Measurements from ENCODE around the gene PCDHGA5.
"Not testable (repeated sequence)": the region's sequence is repeated elsewhere in the genome, so short reads cannot be mapped to it uniquely, and the experiment has no call there.

The PCDHGA5 gene

DNA sequence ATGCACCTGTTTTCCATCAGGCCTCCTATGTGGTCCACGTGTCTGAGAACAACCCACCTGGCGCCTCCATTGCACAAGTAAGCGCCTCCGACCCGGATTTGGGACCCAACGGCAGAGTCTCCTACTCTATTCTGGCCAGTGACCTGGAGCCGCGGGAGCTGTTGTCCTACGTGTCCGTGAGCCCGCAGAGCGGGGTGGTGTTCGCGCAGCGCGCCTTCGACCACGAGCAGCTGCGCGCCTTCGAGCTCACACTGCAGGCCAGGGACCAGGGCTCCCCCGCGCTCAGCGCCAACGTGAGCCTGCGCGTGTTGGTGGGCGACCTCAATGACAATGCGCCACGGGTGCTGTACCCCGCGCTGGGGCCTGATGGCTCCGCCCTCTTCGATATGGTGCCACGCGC, 12.4 kb upstream of the PCDHGA5 start:
- DNase-seq (ENCODE audit: low spot score), result no peak

DNA sequence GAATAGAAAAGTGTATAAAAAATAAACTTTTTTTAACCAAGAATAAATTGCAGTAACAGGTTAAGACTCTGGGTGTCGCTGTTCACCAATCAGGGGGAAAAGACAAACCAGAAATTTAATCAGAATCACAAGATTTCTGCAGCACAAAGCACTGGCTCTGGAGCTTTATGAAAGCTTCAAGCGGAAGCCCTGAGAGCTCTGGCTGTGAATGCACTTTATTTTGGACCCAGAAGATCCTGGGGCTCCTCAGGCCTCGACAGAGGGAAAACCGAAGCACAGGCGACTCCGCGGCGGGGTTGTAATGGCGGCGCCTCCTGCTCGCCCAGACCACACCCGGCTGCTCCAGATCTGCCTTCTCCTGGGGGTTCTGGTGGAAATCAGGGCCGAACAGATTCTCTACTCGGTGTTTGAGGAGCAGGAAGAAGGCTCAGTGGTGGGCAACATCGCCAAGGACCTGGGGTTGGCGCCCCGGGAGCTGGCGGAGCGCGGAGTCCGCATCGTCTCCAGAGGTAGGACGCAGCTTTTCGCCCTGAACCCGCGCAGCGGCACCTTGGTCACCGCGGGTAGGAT, 9.0 kb upstream of the PCDHGA5 start, which contains the start of gene PCDHGA4:
TSS of gene PCDHGA4 (plus strand) at position 122 of the 570 bp plus-strand sequence. CDS start at position 209, 87 bp downstream.
- DNase-seq (ENCODE audit: low spot score), result no peak

DNA sequence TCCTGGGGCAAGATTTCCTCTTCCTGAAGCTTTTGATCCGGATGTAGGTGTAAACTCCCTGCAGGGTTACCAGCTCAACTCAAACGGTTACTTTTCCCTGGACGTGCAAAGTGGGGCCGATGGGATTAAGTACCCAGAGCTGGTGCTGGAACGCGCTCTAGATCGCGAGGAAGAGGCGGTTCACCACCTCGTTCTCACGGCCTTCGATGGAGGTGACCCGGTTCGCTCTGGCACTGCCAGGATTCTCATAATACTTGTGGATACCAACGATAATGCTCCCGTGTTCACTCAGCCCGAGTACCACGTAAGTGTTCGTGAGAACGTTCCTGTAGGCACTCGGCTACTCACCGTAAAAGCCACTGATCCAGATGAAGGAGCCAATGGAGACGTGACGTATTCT, 8.3 kb upstream of the PCDHGA5 start:
- no peak for DNase-seq (ENCODE audit: low spot score)

DNA sequence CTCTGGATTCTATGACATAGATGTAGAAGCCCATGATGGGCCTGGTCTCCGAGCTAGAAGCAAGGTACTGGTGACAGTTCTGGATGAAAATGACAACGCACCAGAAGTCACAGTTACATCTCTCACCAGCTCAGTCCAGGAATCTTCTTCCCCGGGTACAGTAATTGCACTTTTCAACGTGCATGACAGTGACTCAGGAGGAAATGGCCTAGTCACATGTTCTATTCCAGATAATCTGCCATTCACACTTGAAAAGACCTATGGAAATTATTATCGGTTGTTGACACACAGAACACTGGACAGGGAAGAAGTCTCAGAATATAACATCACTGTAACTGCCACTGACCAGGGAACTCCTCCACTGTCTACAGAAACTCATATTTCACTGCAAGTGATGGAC, 7.8 kb upstream of the PCDHGA5 start:
- DNase-seq (ENCODE audit: low spot score), result no peak

DNA sequence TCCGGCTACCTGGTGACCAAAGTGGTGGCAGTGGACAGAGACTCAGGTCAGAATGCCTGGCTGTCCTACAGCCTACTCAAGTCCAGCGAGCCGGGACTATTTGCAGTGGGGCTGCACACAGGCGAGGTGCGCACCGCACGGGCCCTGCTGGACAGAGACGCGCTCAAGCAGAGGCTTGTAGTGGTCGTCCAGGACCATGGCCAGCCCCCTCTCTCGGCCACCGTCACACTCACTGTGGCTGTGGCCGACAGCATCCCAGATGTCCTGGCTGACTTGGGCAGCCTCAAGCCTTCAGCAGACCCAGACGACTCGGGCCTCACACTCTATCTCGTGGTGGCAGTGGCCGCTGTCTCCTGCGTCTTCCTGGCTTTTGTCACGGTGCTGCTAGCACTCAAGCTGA, 7.0 kb upstream of the PCDHGA5 start:
- no peak for DNase-seq (ENCODE audit: low spot score)

DNA sequence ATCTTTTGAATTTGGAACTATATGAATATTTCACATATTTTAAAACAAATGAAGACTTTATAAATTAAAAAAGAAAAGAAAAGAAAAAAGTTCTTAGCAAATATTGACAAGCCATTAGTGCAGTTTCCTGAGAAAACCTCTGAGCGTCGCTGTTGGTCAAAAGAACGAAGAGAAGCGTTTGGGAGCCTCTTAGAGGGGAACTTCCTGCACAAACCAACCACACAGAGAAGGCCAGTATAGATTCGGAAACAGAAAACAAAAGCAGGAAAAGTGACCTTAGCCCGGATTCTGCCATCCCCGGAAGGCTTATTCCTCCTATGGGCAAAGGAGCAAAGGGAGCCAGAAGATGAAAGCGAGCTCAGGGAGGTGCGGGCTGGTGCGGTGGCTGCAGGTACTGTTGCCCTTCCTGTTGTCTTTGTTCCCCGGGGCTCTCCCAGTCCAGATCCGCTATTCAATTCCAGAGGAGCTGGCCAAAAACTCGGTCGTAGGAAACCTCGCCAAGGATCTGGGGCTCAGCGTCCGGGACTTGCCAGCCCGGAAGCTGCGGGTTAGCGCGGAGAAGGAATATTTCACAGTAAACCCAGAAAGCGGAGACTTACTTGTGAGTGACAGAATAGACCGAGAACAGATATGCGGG, 4.1 kb upstream of the PCDHGA5 start, which contains the start of gene PCDHGB2:
TSS of gene PCDHGB2 (plus strand) at position 205 of the 637 bp plus-strand sequence. CDS start at position 347, 142 bp downstream.
- no peak for DNase-seq (ENCODE audit: low spot score)

DNA sequence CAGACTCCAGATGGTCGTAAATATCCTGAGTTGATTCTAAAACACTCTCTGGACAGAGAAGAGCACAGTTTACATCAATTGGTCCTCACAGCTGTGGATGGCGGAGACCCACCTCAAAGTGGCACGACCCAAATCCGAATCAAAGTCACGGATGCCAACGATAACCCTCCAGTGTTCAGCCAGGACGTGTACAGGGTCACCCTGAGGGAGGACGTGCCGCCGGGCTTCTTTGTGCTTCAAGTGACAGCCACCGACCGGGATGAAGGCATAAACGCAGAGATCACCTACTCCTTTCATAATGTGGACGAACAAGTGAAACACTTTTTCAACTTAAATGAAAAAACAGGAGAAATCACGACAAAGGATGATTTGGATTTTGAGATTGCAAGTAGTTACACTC, 3.3 kb upstream of the PCDHGA5 start:
- no peak for DNase-seq (ENCODE audit: low spot score)

DNA sequence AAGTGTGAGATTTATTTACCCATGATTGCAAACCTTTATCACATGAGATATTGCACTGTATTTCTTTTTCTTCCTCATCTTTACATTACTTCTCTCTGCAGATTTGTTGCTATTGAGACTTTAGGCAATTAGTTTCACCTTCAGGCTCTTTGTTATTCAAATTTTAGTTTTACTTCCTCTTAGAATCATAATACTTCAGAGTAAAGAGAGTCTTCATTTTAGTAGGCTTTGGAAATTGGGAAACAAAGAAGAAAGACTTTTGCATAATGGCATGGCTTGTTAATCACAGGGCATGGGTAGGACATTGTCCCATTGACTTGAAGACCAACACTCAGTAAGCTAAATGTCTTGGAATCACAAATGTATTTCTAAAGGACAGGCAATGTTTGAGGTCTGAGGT, 1.2 kb upstream of the PCDHGA5 start:
- no peak for DNase-seq (ENCODE audit: low spot score)

DNA sequence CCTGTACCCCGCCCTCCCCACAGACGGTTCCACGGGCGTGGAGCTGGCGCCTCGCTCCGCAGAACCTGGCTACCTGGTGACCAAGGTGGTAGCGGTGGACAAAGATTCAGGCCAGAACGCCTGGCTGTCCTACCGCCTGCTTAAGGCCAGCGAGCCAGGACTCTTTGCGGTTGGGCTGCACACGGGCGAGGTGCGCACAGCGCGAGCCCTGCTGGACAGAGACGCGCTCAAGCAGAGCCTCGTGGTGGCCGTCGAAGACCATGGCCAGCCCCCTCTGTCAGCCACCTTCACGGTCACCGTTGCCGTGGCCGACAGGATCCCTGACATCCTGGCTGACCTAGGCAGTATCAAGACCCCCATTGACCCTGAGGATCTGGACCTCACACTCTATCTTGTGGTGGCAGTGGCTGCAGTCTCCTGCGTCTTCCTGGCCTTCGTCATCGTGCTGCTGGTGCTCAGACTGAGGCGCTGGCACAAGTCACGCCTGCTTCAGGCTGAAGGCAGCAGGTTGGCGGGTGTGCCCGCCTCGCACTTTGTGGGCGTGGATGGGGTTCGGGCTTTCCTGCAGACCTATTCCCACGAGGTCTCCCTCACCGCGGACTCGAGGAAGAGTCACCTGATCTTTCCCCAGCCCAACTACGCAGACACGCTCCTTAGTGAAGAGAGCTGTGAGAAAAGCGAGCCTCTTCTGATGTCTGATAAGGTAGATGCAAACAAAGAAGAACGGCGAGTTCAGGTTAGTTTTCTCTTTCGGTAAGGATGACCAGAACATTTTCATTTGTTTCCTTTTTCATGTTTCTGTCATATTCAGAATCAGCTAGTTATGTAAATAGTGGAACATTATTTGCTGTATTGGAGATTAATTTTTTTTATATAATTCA, 2.3 kb downstream of the PCDHGA5 start:
- DNase-seq (ENCODE audit: low spot score), result no peak

DNA sequence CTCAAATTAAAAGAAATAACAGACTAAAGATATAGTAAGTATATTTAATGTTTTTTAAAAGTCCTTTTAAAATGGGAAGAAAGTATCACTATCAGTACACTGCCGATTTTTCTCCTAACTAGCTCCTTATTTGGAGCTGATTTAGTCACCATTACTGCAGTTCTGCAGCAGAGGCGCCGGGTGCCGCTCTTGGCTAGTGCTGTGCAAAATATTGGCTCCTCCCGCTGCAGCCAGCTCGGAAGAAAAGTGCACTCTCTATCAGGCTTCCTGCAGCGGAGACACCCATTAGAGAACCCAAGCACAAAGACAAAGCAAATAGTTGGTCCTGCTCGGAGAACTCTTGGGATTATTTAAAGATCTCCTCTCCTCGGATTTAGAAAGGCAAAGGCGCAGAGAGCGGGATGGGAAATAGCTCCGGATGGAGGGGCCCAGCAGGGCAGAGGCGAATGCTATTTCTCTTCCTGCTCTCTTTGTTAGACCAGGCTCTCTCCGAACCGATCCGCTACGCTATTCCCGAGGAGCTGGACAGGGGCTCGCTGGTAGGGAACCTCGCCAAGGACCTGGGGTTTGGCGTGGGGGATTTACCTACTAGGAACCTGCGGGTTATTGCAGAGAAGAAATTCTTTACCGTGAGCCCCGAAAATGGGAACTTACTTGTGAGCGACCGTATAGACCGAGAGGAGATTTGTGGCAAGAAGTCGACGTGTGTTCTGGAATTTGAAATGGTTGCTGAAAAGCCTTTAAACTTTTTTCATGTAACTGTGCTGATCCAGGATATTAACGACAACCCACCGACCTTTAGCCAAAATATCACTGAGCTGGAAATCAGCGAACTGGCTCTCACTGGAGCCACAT, 6.3 kb downstream of the PCDHGA5 start, which contains the start of gene PCDHGB3:
TSS of gene PCDHGB3 (plus strand) at position 249 of the 855 bp plus-strand sequence. CDS start at position 402, 153 bp downstream.
- DNase-seq (ENCODE audit: low spot score), result no peak

DNA sequence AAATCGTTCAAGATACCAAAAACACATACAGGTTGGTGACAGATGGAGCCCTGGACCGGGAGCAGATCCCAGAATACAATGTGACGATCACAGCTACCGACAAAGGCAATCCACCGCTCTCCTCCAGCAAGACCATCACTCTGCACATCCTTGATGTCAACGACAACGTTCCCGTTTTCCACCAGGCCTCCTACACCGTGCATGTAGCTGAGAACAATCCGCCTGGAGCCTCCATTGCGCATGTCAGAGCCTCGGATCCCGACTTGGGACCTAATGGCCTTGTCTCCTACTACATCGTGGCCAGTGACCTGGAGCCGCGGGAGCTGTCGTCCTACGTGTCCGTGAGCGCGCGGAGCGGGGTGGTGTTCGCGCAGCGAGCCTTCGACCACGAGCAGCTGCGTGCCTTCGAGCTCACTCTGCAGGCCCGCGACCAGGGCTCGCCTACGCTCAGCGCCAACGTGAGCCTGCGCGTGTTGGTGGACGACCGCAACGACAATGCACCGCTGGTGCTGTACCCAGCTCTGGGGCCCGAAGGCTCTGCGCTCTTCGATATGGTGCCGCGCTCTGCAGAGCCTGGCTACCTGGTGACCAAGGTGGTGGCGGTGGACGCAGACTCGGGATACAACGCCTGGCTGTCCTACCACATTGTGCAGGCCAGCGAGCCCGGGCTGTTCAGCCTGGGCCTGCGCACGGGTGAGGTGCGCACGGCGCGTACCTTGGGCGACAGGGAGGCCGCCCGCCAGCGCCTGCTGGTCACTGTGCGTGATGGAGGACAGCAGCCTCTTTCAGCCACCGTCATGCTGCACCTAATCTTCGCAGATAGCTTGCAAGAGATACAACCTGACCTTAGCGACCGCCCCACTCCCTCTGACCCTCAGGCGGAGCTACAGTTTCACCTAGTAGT, 7.9 kb downstream of the PCDHGA5 start:
- no peak for DNase-seq (ENCODE audit: low spot score)

DNA sequence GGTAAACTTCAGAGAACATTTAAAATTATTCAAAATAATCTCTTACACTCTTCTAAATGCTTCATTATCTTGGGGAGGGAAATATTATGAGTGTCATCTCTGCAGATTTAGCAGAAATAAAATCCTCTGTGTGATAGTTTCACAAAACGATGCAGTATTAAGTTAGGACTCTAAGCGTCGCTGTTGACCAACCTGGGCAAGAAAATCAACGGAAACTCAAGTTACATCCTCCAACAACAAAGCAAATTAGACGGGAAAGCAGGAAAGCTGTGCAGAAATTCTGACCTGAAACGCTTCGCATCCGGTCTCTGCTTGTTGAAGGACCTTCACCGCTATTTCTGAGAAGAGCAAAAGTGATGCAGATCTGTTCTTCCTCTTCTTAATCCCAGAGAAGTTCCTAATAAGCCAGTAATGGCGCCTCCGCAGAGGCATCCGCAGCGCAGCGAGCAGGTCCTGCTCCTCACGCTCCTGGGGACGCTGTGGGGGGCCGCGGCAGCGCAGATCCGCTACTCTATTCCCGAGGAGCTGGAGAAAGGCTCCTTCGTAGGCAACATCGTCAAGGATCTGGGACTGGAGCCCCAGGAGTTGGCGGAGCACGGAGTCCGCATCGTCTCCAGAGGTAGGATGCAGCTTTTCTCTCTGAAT, 9.8 kb downstream of the PCDHGA5 start, which contains the start of gene PCDHGA6:
TSS of gene PCDHGA6 (plus strand) at position 219 of the 645 bp plus-strand sequence. CDS start at position 412, 193 bp downstream.
- DNase-seq (ENCODE audit: low spot score), result no peak

DNA sequence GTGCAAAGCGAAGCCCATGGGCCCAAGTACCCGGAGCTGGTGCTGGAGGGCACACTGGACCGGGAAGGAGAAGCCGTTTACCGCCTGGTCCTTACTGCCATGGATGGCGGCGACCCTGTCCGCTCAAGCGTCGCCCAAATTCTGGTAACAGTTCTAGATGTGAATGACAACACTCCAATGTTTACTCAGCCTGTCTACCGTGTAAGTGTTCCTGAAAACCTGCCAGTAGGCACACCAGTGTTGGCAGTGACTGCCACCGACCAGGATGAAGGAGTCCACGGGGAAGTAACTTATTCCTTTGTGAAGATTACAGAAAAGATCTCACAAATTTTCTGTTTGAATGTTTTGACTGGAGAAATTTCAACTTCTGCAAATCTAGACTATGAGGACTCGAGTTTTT, 10.7 kb downstream of the PCDHGA5 start:
- no peak for DNase-seq (ENCODE audit: low spot score)

DNA sequence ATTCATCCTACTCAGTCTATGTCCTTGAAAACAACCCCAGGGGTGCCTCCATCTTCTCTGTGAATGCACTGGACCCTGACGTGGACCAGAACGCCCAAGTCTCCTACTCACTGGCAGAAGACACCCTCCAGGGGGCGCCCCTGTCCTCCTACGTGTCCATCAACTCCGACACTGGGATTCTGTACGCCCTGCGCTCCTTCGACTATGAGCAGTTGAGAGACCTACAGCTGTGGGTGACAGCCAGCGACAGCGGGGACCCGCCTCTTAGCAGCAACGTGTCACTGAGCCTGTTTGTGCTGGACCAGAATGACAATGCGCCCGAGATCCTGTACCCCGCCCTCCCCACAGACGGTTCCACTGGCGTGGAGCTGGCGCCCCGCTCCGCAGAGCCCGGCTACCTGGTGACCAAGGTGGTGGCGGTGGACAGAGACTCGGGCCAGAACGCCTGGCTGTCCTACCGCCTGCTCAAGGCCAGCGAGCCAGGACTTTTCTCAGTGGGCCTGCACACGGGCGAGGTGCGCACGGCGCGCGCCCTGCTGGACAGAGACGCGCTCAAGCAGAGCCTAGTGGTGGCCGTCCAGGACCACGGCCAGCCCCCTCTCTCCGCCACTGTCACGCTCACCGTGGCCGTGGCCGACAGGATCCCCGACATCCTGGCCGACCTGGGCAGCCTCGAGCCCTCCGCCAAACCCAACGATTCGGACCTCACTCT, 11.6 kb downstream of the PCDHGA5 start:
- DNase-seq (ENCODE audit: low spot score), result not testable (repeated sequence)

DNA sequence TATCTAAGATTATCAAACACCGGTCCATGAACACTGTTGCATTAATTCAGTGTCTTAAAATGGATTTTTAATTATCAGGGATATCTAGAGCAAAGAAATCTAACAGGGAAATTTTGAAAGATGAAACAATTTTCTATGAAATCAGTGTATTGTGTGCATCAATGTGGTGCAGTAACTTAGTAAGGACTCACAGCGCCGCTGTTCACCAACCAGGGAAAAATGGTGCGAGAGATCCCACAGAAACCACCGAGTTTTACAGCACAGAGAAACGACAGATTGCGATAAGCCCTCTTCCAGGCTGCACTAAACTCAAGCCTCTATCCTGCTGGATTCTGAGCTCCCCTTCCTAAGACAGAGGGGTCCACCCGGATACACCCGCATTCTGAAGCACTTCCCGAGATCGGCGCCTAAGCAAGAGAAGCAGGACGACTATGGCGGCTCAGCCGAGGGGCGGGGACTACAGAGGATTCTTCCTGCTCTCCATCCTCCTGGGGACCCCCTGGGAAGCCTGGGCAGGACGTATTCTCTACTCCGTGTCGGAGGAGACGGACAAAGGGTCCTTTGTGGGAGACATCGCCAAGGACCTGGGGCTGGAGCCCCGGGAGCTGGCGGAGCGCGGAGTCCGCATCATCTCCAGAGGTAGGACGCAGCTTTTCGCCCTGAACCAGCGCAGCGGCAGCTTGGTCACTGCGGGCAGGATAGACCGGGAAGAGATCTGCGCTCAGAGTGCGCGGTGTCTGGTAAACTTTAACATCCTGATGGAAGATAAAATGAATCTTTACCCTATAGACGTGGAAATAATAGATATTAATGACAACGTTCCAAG, 18.7 kb downstream of the PCDHGA5 start, which contains the start of gene PCDHGA7:
TSS of gene PCDHGA7 (plus strand) at position 274 of the 826 bp plus-strand sequence. CDS start at position 432, 158 bp downstream.
- DNase-seq (ENCODE audit: low spot score), result no peak

DNA sequence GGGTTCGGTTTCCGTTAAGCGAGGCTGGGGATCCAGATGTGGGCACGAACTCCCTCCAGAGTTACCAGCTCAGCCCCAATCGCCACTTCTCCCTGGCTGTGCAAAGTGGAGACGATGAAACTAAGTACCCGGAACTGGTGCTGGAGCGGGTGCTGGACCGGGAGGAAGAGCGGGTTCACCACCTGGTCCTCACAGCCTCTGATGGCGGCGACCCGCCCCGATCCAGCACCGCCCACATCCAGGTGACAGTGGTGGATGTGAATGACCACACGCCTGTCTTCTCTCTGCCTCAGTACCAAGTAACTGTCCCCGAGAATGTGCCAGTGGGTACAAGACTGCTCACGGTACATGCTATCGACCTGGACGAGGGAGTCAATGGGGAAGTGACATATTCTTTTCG, 19.4 kb downstream of the PCDHGA5 start:
- DNase-seq (ENCODE audit: low spot score), result no peak

DNA sequence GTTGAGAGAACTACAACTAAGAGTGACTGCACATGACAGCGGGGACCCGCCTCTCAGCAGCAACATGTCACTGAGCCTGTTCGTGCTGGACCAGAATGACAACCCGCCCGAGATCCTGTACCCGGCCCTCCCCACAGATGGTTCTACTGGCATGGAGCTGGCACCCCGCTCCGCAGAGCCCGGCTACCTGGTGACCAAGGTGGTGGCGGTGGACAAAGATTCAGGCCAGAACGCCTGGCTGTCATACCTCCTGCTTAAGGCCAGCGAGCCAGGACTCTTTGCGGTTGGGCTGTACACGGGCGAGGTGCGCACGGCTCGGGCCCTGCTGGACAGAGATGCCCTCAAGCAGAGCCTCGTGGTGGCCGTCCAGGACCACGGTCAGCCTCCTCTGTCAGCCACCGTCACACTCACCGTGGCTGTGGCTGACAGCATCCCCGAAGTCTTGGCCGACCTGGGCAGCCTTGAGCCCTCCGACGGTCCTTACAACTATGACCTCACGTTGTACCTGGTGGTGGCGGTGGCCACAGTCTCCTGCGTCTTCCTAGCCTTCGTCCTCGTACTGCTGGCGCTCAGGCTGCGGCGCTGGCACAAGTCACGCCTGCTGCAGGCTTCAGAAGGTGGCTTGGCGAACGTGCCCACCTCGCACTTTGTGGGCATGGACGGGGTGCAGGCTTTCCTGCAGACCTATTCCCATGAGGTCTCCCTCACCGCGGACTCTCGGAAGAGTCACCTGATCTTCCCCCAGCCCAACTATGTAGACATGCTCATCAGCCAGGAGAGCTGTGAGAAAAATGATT, 20.7 kb downstream of the PCDHGA5 start:
- no peak for DNase-seq (ENCODE audit: low spot score)
